ENCODE results near the gene TBL1Y.
"Not testable (repeated sequence)": the region's sequence is repeated elsewhere in the genome, so short reads cannot be mapped to it uniquely, and the experiment has no call there.

TBL1Y gene

DNA sequence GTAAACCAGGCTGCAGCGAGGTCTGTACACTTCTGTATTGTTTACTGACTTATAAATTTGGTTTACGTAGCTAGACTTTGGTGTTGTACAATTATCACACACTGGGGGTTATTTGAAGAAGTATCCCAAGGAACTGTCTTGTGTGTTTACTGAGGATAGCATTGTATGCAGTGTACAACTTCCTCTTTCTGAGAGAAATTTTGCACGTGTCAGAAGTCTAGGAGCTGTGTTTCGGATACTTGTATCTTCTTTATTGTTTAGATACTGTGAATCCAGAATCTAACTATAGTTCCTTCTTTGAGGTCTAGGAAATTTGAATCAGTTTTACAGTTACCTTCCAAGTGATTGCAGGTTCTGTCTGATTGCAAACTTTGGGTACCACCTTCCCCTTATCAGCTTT is 64.5 kb downstream of the TBL1Y start:
- no peak for DNase-seq (ENCODE audit: low spot score)

DNA sequence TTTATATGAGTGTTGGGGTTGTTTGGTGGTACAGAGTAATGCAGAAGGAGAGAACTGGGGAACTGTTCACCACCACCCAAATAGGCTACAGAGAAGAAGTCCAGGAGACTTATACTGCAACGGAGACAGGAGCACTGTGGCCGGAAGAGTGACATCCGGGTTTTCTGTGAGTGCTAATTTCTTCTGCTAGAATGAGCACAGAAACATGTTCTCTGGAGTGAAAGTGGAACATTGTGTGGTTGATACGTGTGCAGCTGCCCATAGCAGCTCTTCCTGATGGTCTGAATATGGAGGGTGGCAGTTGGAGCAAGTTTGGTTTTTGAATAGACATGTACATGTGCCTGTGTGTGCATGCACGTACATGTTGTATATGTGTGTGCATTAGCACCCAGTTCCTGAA is 67.3 kb downstream of the TBL1Y start:
- DNase-seq (ENCODE audit: low spot score): no peak

GRCh38 chrY:6983221-6983620 is 72.7 kb downstream of the TBL1Y start:
- no peak for DNase-seq (ENCODE audit: low spot score)

GRCh38 chrY:6987811-6988210 is 77.3 kb downstream of the TBL1Y start:
- DNase-seq (ENCODE audit: low spot score): no peak

GRCh38 chrY:6989886-6990620 is 79.6 kb downstream of the TBL1Y start:
- DNase-seq (ENCODE audit: low spot score): no peak

GRCh38 chrY:6992041-6992440 is 81.5 kb downstream of the TBL1Y start:
- DNase-seq (ENCODE audit: low spot score): no peak

GRCh38 chrY:6995987-6996386 is 85.5 kb downstream of the TBL1Y start:
- DNase-seq (ENCODE audit: low spot score): no peak

GRCh38 chrY:6997503-6998066 is 87.1 kb downstream of the TBL1Y start:
- no peak for DNase-seq (ENCODE audit: low spot score)

GRCh38 chrY:6999905-7000304 is 89.4 kb downstream of the TBL1Y start:
- no peak for DNase-seq (ENCODE audit: low spot score)

DNA sequence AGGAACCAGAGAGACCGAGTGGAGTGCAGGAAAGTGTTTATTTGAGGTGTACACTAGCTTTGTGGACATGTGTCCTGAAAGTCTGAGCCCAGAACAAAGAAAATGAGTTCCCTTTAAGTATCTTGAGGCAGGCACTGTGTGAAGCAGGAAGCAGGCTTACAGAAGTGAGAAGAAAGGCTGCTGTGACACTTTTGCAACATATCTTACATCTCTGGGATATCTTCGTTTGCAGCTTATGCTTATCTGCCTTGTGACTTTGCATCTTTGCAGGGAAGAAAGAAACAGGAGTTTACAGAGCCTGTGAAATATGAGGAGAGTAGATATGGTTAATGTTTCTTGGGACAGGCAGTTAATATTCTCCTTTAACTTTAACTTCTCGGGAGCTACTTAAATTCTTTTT is 92.1 kb downstream of the TBL1Y start:
- no peak for DNase-seq (ENCODE audit: low spot score)

- DNase-seq (ENCODE audit: low spot score): no peak
Measured at GRCh38 chrY:7007911-7008310, 97.4 kb downstream of the TBL1Y start.

DNA sequence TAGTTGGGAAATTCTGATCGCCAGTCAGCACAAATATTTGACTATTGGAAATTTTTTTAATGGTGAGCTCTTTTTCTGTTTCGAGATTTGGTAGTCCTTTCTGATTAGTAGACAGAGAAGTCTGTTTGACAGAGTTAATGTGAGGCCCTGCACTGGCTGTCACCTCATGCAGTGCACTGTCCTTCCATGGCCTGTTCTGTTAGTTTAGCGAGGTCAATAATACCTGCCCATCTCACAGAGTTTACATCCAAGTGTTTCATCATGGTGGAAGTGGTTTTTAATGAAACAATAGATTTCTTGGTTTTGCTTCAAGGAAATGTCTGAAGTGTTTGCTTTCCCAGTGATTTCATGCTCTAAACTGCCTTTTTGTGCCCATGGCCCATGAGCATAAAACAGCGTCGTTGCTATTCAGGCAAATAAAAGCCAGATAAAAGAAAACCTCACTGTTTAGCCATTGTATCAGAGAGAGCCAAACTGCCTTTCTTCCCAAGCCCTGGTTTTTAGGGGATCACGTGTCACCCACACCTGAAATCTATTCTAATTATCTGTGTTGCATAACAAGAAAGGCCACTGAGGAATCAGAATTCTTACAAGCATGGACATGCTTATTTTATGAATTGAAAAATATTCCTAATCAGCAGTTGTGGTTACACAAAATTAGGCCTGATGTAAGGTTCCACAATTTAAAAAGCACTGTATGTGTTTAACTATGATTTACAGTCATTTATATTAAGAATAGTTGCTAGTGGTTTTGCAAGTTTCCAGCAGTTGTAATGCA is 98.3 kb downstream of the TBL1Y start:
- no peak for DNase-seq (ENCODE audit: low spot score)

DNA sequence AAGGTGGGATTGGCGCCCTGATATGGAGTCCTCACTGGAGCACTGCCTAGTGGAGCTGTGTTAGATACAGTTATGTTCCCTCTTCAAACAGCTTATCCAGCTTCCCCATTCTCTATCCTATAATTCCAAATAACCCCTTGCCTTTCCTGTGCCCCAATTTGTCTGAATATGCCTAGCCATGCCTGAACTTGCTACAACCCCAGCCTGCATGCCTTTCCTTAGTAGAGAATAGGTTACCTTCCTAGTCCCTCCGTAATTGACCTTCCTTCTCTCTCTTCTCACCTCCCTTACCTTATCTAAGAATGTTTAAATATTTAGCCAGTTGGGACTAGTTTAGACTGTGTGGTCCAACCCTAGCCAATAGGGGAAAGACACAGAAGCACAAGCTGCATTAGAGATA is 102.6 kb downstream of the TBL1Y start:
- DNase-seq (ENCODE audit: low spot score): no peak

DNA sequence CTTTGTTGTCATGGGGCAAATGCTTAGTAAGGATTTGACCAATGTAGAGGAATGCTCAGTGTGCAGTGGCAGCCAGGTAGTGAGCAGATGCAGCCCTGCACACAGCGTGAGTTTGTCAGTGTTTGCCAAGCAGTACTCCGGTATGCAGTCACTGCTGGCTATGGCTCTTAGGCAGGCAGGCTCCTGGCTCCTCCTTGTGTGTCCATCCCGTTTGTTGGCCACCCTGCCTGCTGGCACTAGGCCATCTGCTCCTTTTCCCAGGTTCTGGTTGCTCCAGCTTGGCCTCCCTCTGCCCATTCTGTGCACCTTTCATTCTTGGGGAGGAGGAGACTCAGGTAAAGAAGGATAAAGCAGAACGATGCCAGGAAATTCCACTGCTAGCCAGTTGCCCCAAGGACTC is 106.0 kb downstream of the TBL1Y start:
- no peak for DNase-seq (ENCODE audit: low spot score)

DNA sequence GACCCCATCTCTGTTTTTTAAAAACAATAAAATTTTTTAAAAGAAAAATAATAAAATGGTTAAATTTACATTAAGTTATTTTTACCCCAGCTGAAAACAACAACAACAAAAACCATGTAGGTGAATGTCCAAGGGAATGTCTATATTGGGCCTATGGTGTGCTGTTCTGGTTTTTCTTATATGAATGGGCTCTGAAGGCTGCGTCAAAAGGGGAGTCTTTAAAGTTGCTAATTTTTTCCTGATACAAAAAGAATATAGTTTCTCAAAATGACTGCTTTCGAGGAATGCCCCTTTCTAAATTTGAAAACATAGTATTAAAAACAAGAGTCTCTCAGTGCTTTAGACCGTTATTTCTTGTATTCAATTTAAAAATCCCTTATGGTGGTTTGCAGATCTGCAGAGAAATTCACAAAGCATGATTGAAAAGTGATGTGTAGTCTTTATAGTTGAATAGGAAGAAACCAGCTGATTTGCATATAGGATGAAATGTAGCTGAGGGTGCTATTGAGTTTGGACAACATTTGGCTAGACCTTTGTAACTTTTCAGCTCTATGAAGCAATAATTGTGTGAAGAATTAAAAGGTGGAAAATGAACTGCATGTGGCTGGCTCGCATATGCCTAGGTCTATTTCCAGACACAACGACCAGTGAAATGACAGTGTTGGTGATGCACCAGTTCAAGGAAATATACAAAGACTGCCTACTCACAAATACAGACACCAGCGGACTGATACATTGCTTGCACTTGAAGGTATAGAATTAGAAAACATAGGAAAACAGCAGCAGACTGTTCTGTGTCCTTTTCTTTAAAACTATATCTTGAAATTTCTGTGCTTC is 107.0 kb downstream of the TBL1Y start:
- no peak for DNase-seq (ENCODE audit: low spot score)

GRCh38 chrY:7039037-7039436 is 128.5 kb downstream of the TBL1Y start:
- DNase-seq (ENCODE audit: low spot score): no peak

DNA sequence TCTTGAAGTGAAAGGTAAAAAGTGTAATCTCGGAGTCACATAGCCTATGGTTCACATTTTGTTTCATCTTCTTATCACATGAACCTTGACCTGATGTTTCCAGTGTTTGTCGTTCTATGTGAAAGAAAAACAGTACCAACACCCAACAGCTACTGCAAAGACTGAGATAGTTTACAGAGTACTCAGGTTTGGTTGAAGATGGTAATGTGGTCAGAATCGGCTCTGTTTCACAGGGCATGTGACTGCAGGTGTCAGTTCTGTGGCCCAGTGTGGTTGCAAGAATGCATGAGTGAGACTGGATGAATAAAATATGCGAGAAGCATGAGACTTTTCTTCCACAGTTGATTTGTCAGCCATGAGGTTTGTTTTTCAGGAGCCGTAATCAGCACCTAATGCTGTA is 130.2 kb downstream of the TBL1Y start:
- DNase-seq (ENCODE audit: low spot score): no peak

DNA sequence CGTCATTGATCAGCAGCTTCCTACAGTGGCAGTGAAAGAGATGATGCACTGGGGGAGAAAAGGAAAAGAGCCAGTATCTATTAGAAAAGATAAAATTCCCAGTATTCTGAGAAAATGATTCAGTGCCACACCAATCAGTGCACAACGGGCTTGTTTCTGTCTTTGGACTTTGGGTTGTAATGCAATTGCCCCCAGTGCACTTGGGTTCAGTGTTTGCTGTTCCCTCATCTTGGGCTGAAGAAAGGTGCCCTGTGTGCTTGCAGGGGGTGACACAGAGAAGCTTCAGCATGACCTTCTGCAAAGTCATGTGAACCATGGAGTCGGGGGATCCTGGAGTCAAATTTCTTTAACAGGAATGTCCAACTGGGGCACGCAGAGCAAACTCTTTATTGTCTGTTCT is 131.5 kb downstream of the TBL1Y start:
- no peak for DNase-seq (ENCODE audit: low spot score)

DNA sequence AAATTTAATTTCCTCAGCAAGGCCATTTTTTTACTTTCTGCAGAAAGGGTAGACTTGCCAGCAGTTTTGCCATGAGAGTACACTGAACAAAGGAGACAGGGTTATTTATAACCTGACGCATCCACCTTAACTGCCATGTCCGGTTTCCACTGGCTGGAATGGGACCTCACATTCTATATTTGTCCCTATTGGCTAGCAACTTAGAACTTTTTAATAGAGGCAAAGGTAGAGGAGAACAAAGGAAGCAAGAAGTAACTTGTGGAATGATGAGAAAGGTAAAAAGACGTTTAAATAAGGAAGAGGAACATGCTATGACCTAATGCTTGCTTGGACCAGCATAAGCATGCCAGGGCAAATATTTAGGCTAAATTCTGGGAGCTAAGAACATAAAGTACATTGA is 142.0 kb downstream of the TBL1Y start:
- not testable (repeated sequence) for DNase-seq (ENCODE audit: low spot score)

GRCh38 chrY:7056886-7057285 is 146.4 kb downstream of the TBL1Y start:
- DNase-seq (ENCODE audit: low spot score): no peak

- DNase-seq (ENCODE audit: low spot score): no peak
Measured at GRCh38 chrY:7078725-7079124, 168.2 kb downstream of the TBL1Y start.

- DNase-seq (ENCODE audit: low spot score): not testable (repeated sequence)
Measured at GRCh38 chrY:7080548-7080947, 170.1 kb downstream of the TBL1Y start.
